ENCODE measurements around the gene ALG1.

- TF ChIP-seq CTCF (IDR thresholded peaks at IDR 0.05) = no peak
- TF ChIP-seq EP300 (IDR thresholded peaks at IDR 0.05) = no peak
- no peak for TF ChIP-seq POLR2AphosphoS5 (IDR thresholded peaks at IDR 0.05)
- no peak for TF ChIP-seq POLR2A (IDR thresholded peaks at IDR 0.05)
These were observed 37.5 kb upstream of the ALG1 start for GRCh38 chr16:5034167-5034523.

All from sigmoid colon (tissue), 4 donors.